ENCODE results near the gene SMIM1. TPM values are rescaled to one million over a fixed set of nuclear protein-coding genes. Genes with fewer than 3 reads are reported as not detected.

Gene SMIM1
- not detected for total RNA-seq (ENCODE audit: insufficient read depth, low replicate concordance)

- DNase-seq (ENCODE audit: low spot score): peak; percentile 60
Observed at GRCh38 chr1:3772715-3773571, at the start of gene SMIM1. TSS of gene SMIM1 (plus strand) at chr1:3772749. CDS start at chr1:3775374, 2,625 bp downstream.

- no peak for DNase-seq (ENCODE audit: low spot score)
Observed at GRCh38 chr1:3722846-3723245, 49.7 kb upstream of the SMIM1 start.

- peak; percentile 57 for DNase-seq (ENCODE audit: low spot score)
Observed at GRCh38 chr1:3724416-3725030, 48.0 kb upstream of the SMIM1 start.

GRCh38 chr1:3725366-3725765 is 47.2 kb upstream of the SMIM1 start:
- DNase-seq (ENCODE audit: low spot score): no peak

- no peak for DNase-seq (ENCODE audit: low spot score)
Observed at GRCh38 chr1:3727042-3727824, 45.3 kb upstream of the SMIM1 start.

GRCh38 chr1:3727825-3728776 is 44.4 kb upstream of the SMIM1 start:
- no peak for DNase-seq (ENCODE audit: low spot score)

- no peak for DNase-seq (ENCODE audit: low spot score)
Observed at GRCh38 chr1:3729594-3730542, 42.7 kb upstream of the SMIM1 start.

- DNase-seq (ENCODE audit: low spot score): no peak
Observed at GRCh38 chr1:3730543-3731247, 41.9 kb upstream of the SMIM1 start.

- no peak for DNase-seq (ENCODE audit: low spot score)
Observed at GRCh38 chr1:3731583-3732433, 40.7 kb upstream of the SMIM1 start.

- DNase-seq (ENCODE audit: low spot score): peak; percentile 27
Observed at GRCh38 chr1:3732434-3733093, 40.0 kb upstream of the SMIM1 start.

- no peak for DNase-seq (ENCODE audit: low spot score)
Observed at GRCh38 chr1:3733094-3733882, 39.3 kb upstream of the SMIM1 start.

- DNase-seq (ENCODE audit: low spot score): no peak
Observed at GRCh38 chr1:3733883-3734589, 38.5 kb upstream of the SMIM1 start.

- no peak for DNase-seq (ENCODE audit: low spot score)
Observed at GRCh38 chr1:3734602-3735001, 37.9 kb upstream of the SMIM1 start.

GRCh38 chr1:3735027-3735681 is 37.4 kb upstream of the SMIM1 start:
- DNase-seq (ENCODE audit: low spot score): no peak

GRCh38 chr1:3735688-3736087 is 36.9 kb upstream of the SMIM1 start:
- no peak for DNase-seq (ENCODE audit: low spot score)

- no peak for DNase-seq (ENCODE audit: low spot score)
Observed at GRCh38 chr1:3736131-3736561, 36.4 kb upstream of the SMIM1 start.
